Hepatocyte (in vitro differentiated cells): ENCODE data around the gene ANKLE2. TPM values are rescaled to one million over a fixed set of nuclear protein-coding genes. Genes with fewer than 3 reads are reported as not detected.

Experiments
- DNase-seq: peaks from one replicate; pipeline ENCODE4 v3.0.0-alpha.2; 2016; ENCODE audit warnings: low spot score
- H2AFZ ChIP-seq: fragments of 200-600 bp; sonication (generic); 2 replicates; pipeline ENCODE4 v1.6.0; 2016; ENCODE audit warnings: antibody characterized with exemption, mild to moderate bottlenecking
- H3K27ac ChIP-seq: fragments of 200-600 bp; sonication (generic); 2 replicates; pipeline ENCODE4 v1.5.1; 2016; ENCODE audit warnings: mild to moderate bottlenecking
- H3K27me3 ChIP-seq: fragments of 200-600 bp; sonication (generic); 2 replicates; pipeline ENCODE4 v1.6.1; 2016
- H3K36me3 ChIP-seq: fragments of 200-600 bp; sonication (generic); replicated peaks from 2 replicates; pipeline ENCODE4 v1.5.1; 2016; ENCODE audit warnings: low read depth; ENCODE audit not compliant: insufficient read depth
- H3K4me1 ChIP-seq: fragments of 200-600 bp; sonication (generic); 2 replicates; pipeline ENCODE4 v1.5.1; 2016; ENCODE audit warnings: mild to moderate bottlenecking, moderate library complexity; ENCODE audit not compliant: insufficient read depth
- H3K4me2 ChIP-seq: fragments of 200-600 bp; sonication (generic); 2 replicates; pipeline ENCODE4 v1.6.0; 2016
- H3K4me3 ChIP-seq: fragments of 200-600 bp; sonication (generic); 2 replicates; pipeline ENCODE4 v1.5.1; 2016; ENCODE audit warnings: mild to moderate bottlenecking
- H3K79me2 ChIP-seq: fragments of 200-600 bp; sonication (generic); 2 replicates; pipeline ENCODE4 v1.6.0; 2017; ENCODE audit warnings: mild to moderate bottlenecking
- H3K9me2 ChIP-seq: fragments of 200-600 bp; sonication (generic); replicated peaks from 2 replicates; pipeline ENCODE4 v1.6.0; 2017; ENCODE audit warnings: mild to moderate bottlenecking; ENCODE audit not compliant: insufficient read depth
- H3K9me3 ChIP-seq: fragments of 200-600 bp; sonication (generic); 2 replicates; pipeline ENCODE4 v1.5.1; 2016; ENCODE audit warnings: low read depth, mild to moderate bottlenecking
- H4K20me1 ChIP-seq: fragments of 200-600 bp; sonication (generic); 2 replicates; pipeline ENCODE4 v1.6.0; 2016; ENCODE audit warnings: mild to moderate bottlenecking; ENCODE audit not compliant: insufficient read depth, poor library complexity, severe bottlenecking
- CTCF ChIP-seq: fragments of 200-600 bp; sonication (generic); IDR thresholded peaks from 2 replicates; pipeline ENCODE4 v1.5.1; 2016; ENCODE audit warnings: antibody characterized with exemption, mild to moderate bottlenecking; ENCODE audit not compliant: poor library complexity
- EZH2 ChIP-seq: fragments of 200-600 bp; sonication (generic); IDR thresholded peaks from 2 replicates; pipeline ENCODE4 v1.6.1; 2016; ENCODE audit warnings: antibody characterized with exemption, mild to moderate bottlenecking, borderline replicate concordance
- EZH2phosphoT487 ChIP-seq: fragments of 200-600 bp; sonication (generic); IDR thresholded peaks from one replicate; pipeline ENCODE4 v1.6.1; 2018; ENCODE audit warnings: antibody characterized with exemption, mild to moderate bottlenecking, low read depth, moderate library complexity; ENCODE audit not compliant: unreplicated experiment, severe bottlenecking
- WGBS: methylation state at CpG from one replicate; pipeline ENCODE4 v1.1.6; 2016; ENCODE audit warnings: low lambda C conversion rate; ENCODE audit errors: missing lambda C conversion rate; 5-methylcytosine and 5-hydroxymethylcytosine counted together
- polyA plus RNA-seq: library from polyadenylated mRNA; unstranded; fragments of >200 nt; fragmentation: Nextera tagmentation; extraction: Ambion mirVana; gene quantifications from 2 replicates; pipeline ENCODE4 v1.2.1, GENCODE V29; 2016
- total RNA-seq: library from RNA; depleted of rRNA; stranded (reverse); fragments of >200 nt; gene quantifications from 2 replicates; pipeline ENCODE4 v1.2.3, GENCODE V29; 2014

The ANKLE2 gene
- total and polyA plus RNA-seq, 2 experiments from 2014 or later = 45.3 to 70.3 TPM

GRCh38 chr12:132747395-132747794, 14.2 kb downstream of the ANKLE2 start:
- peaks cover 59% of the 10 kb centered on the region for H3K79me2 ChIP-seq
- H3K4me1 ChIP-seq = no peaks in the 10 kb centered on the region
- H4K20me1 ChIP-seq = peaks cover 9% of the 10 kb centered on the region
- no peaks in the 10 kb centered on the region for H3K9me2 ChIP-seq
- no peaks in the 10 kb centered on the region for H3K9me3 ChIP-seq
- no peaks in the 10 kb centered on the region for H3K36me3 ChIP-seq
- H3K27ac ChIP-seq = no peak overlapping the region
- WGBS = 100% methylated on average over 11 of the region's 11 CpGs
- no peak for TF ChIP-seq EZH2
- TF ChIP-seq EZH2phosphoT487 = no peak
- no peaks in the 10 kb centered on the region for H3K27me3 ChIP-seq
- no peak overlapping the region for H3K4me3 ChIP-seq
- no peak overlapping the region for H2AFZ ChIP-seq
- no peak overlapping the region for H3K4me2 ChIP-seq
- no peak for DNase-seq

GRCh38 chr12:132746613-132747012, 15.0 kb downstream of the ANKLE2 start:
- TF ChIP-seq EZH2phosphoT487 (no peak), CTCF (no peak), EZH2 (no peak)
- Histone ChIP-seq H2AFZ (no peak overlapping the region), H4K20me1 (peaks cover 9% of the 10 kb centered on the region), H3K36me3 (peaks cover 2% of the 10 kb centered on the region), H3K4me2 (no peak overlapping the region), H3K4me1 (no peaks in the 10 kb centered on the region), H3K27me3 (no peaks in the 10 kb centered on the region), H3K9me2 (no peaks in the 10 kb centered on the region), H3K9me3 (no peaks in the 10 kb centered on the region), H3K79me2 (peaks cover 55% of the 10 kb centered on the region), H3K4me3 (no peak overlapping the region), H3K27ac (no peak overlapping the region)
- no peak for DNase-seq
- 95% methylated on average over 3 of the region's 3 CpGs for WGBS

GRCh38 chr12:132743831-132744230, 17.8 kb downstream of the ANKLE2 start:
- no peaks in the 10 kb centered on the region for H3K27me3 ChIP-seq
- H3K9me2 ChIP-seq = no peaks in the 10 kb centered on the region
- no peaks in the 10 kb centered on the region for H3K9me3 ChIP-seq
- H4K20me1 ChIP-seq = peaks cover 9% of the 10 kb centered on the region
- no peak overlapping the region for H3K27ac ChIP-seq
- H3K36me3 ChIP-seq = peaks cover 5% of the 10 kb centered on the region
- no peak for DNase-seq
- no peak overlapping the region for H3K4me3 ChIP-seq
- TF ChIP-seq EZH2phosphoT487 = no peak
- no peak for TF ChIP-seq CTCF
- TF ChIP-seq EZH2 = no peak
- no peak overlapping the region for H2AFZ ChIP-seq
- no peaks in the 10 kb centered on the region for H3K4me1 ChIP-seq
- no peak overlapping the region for H3K4me2 ChIP-seq
- peaks cover 43% of the 10 kb centered on the region for H3K79me2 ChIP-seq
- WGBS = 97% methylated on average over 13 of the region's 13 CpGs

- 95% methylated on average over 8 of the region's 8 CpGs for WGBS
- peaks cover 40% of the 10 kb centered on the region for H3K79me2 ChIP-seq
- peaks cover 9% of the 10 kb centered on the region for H4K20me1 ChIP-seq
These were observed 20.0 kb downstream of the ANKLE2 start for GRCh38 chr12:132741620-132742019.

More at GRCh38 chr12:132741620-132742019, 20.0 kb downstream of the ANKLE2 start:
- Histone ChIP-seq H3K4me1 (no peaks in the 10 kb centered on the region), H2AFZ (no peak overlapping the region), H3K27me3 (no peaks in the 10 kb centered on the region), H3K9me2 (no peaks in the 10 kb centered on the region), H3K9me3 (no peaks in the 10 kb centered on the region), H3K36me3 (peaks cover 5% of the 10 kb centered on the region), H3K27ac (no peak overlapping the region), H3K4me3 (no peak overlapping the region), H3K4me2 (no peak overlapping the region)
- DNase-seq = no peak
- TF ChIP-seq EZH2 = no peak
- no peak for TF ChIP-seq EZH2phosphoT487
- TF ChIP-seq CTCF = no peak
